ENCODE data around the gene HSPA8. TPM values are rescaled to one million over a fixed set of nuclear protein-coding genes. Genes with fewer than 3 reads are reported as not detected.

HSPA8 gene
- total RNA-seq, 2 donors from 2014 or later = 1,572 to 1,940 TPM

DNA sequence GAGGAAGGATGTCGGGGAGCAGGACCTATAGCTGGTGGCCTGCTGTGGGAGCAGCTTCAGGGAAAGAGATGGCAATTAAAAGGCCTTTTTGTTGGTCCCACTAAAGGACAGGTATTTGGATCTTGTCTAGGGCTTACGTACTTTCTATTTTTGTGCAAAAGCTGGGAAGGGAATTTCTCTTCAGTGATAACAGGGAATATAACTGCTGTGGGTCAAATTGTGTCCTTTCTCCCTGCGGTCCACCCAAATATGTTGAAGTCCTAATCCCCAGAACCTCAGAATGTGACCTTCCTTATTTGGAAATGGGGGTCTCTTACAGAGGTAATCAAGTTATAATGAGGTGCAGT is 14.0 kb downstream of the HSPA8 start:
- H3K4me3 ChIP-seq (ENCODE audit: low read length) = no peak overlapping the region
- no peaks in the 10 kb centered on the region for H3K27me3 ChIP-seq (ENCODE audit: control insufficient read depth, insufficient read depth, low read length, poor library complexity, severe bottlenecking)
- TF ChIP-seq CTCF (conservative IDR thresholded peaks at IDR 0.05) = no peak
- Mint-ChIP-seq H3K9me3 (no peaks in the 10 kb centered on the region), H3K4me3 (no peak overlapping the region), H3K27ac (no peak overlapping the region), H3K27me3 (ENCODE audit: insufficient read depth) (peaks cover 2% of the 10 kb centered on the region), H3K4me1 (no peaks in the 10 kb centered on the region), H3K36me3 (ENCODE audit: low read depth) (no peaks in the 10 kb centered on the region)
- 93 to 100% methylated on average over 2 of the region's 3 CpGs for WGBS, 2 experiments (ENCODE audit: insufficient coverage in 1 of 2, insufficient read length in 1 of 2)
- no peak for DNase-seq
- H3K4me1 ChIP-seq (ENCODE audit: control insufficient read depth, insufficient read depth, low read length) = no peaks in the 10 kb centered on the region
- no peak overlapping the region for H3K9ac ChIP-seq (ENCODE audit: extremely low read depth, low read length, poor library complexity, severe bottlenecking)
- no peak overlapping the region for H3K27ac ChIP-seq (ENCODE audit: low read depth, low read length)
- no peaks in the 10 kb centered on the region for H3K36me3 ChIP-seq (ENCODE audit: control insufficient read depth, insufficient read depth, low read length)
- no peaks in the 10 kb centered on the region for H3K9me3 ChIP-seq (ENCODE audit: control insufficient read depth, low read length)

- no peaks in the 10 kb centered on the region for H3K27me3 ChIP-seq (ENCODE audit: control insufficient read depth, insufficient read depth, low read length, poor library complexity, severe bottlenecking)
- Mint-ChIP-seq H3K4me1 (no peaks in the 10 kb centered on the region), H3K36me3 (ENCODE audit: low read depth) (no peaks in the 10 kb centered on the region), H3K27ac (no peak overlapping the region), H3K4me3 (no peak overlapping the region), H3K9me3 (no peaks in the 10 kb centered on the region), H3K27me3 (ENCODE audit: insufficient read depth) (peaks cover 2% of the 10 kb centered on the region)
- H3K27ac ChIP-seq (ENCODE audit: low read depth, low read length) = no peak overlapping the region
- DNase-seq = no peak
- TF ChIP-seq CTCF (conservative IDR thresholded peaks at IDR 0.05) = no peak
- no peaks in the 10 kb centered on the region for H3K36me3 ChIP-seq (ENCODE audit: control insufficient read depth, insufficient read depth, low read length)
- H3K4me1 ChIP-seq (ENCODE audit: control insufficient read depth, insufficient read depth, low read length) = no peaks in the 10 kb centered on the region
- no peak overlapping the region for H3K4me3 ChIP-seq (ENCODE audit: low read length)
- WGBS, 2 experiments (ENCODE audit: insufficient coverage in 1 of 2, insufficient read length in 1 of 2) = 92 to 96% methylated on average over 14 to 18 of the region's 18 CpGs
- no peaks in the 10 kb centered on the region for H3K9me3 ChIP-seq (ENCODE audit: control insufficient read depth, low read length)
- no peak overlapping the region for H3K9ac ChIP-seq (ENCODE audit: extremely low read depth, low read length, poor library complexity, severe bottlenecking)
Observed at GRCh38 chr11:123047266-123047946, 14.5 kb downstream of the HSPA8 start.

GRCh38 chr11:123046473-123047259 is 15.3 kb downstream of the HSPA8 start:
- DNase-seq = no peak
- no peaks in the 10 kb centered on the region for H3K36me3 Mint-ChIP-seq (ENCODE audit: low read depth)
- WGBS, 2 experiments (ENCODE audit: insufficient coverage in 1 of 2, insufficient read length in 1 of 2) = 93 to 100% methylated on average over 1 to 5 of the region's 5 CpGs

More at GRCh38 chr11:123046473-123047259, 15.3 kb downstream of the HSPA8 start:
- H3K4me3 Mint-ChIP-seq = no peak overlapping the region
- H3K4me1 Mint-ChIP-seq = no peaks in the 10 kb centered on the region
- H3K27me3 Mint-ChIP-seq (ENCODE audit: insufficient read depth) = peaks cover 2% of the 10 kb centered on the region
- H3K27ac Mint-ChIP-seq = no peak overlapping the region
- Histone ChIP-seq H3K4me1 (ENCODE audit: control insufficient read depth, insufficient read depth, low read length) (no peaks in the 10 kb centered on the region), H3K9me3 (ENCODE audit: control insufficient read depth, low read length) (no peaks in the 10 kb centered on the region), H3K4me3 (ENCODE audit: low read length) (no peak overlapping the region), H3K9ac (ENCODE audit: extremely low read depth, low read length, poor library complexity, severe bottlenecking) (no peak overlapping the region), H3K36me3 (ENCODE audit: control insufficient read depth, insufficient read depth, low read length) (no peaks in the 10 kb centered on the region), H3K27me3 (ENCODE audit: control insufficient read depth, insufficient read depth, low read length, poor library complexity, severe bottlenecking) (no peaks in the 10 kb centered on the region), H3K27ac (ENCODE audit: low read depth, low read length) (no peak overlapping the region)
- TF ChIP-seq CTCF (conservative IDR thresholded peaks at IDR 0.05) = no peak
- no peaks in the 10 kb centered on the region for H3K9me3 Mint-ChIP-seq

All from endodermal cell (in vitro differentiated cells).